ENCODE results near the gene SMIM9. TPM values are rescaled to one million over a fixed set of nuclear protein-coding genes. Genes with fewer than 3 reads are reported as not detected.

Gene SMIM9
- total RNA-seq, 2 experiments from 2014 or later, result not detected

DNA sequence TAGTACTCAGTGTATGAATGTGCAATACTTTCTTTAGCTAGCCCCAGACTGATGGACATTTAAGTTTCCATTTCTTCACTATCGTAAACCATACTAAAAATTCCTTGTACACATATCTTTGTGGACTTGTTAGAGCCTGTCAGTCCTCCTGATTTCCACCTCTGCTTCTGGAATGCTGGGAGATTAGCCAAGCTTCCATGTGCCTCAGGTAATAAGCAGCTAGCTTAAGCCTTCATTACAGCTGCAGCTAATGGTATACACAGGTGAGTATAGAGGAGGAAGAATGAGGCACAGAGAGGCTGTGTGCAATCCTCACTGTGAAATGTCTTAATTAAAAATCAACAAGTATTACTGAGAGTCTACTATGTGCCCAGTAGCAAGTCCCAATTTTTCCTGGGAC, 9.8 kb downstream of the SMIM9 start:
- no peaks in the 10 kb centered on the region for H3K9me3 ChIP-seq (ENCODE audit: control insufficient read depth in 1 of 2, insufficient read depth in 1 of 2, low read length in 2 of 2)
- no peaks in the 10 kb centered on the region for H3K27me3 Mint-ChIP-seq
- H3K9me3 Mint-ChIP-seq, result no peaks in the 10 kb centered on the region
- POLR2A ChIA-PET, result no interaction called here
- ATAC-seq (ENCODE audit: poor library complexity), result no peak
- H3K27ac ChIP-seq (ENCODE audit: low read depth in 1 of 2, low read length in 2 of 2), result no peak overlapping the region
- no peaks in the 10 kb centered on the region for H3K36me3 ChIP-seq (ENCODE audit: insufficient read depth, low read length)
- TF ChIP-seq, protein P1, sequence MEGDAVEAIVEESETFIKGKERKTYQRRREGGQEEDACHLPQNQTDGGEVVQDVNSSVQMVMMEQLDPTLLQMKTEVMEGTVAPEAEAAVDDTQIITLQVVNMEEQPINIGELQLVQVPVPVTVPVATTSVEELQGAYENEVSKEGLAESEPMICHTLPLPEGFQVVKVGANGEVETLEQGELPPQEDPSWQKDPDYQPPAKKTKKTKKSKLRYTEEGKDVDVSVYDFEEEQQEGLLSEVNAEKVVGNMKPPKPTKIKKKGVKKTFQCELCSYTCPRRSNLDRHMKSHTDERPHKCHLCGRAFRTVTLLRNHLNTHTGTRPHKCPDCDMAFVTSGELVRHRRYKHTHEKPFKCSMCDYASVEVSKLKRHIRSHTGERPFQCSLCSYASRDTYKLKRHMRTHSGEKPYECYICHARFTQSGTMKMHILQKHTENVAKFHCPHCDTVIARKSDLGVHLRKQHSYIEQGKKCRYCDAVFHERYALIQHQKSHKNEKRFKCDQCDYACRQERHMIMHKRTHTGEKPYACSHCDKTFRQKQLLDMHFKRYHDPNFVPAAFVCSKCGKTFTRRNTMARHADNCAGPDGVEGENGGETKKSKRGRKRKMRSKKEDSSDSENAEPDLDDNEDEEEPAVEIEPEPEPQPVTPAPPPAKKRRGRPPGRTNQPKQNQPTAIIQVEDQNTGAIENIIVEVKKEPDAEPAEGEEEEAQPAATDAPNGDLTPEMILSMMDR (IDR thresholded peaks at IDR 0.05), result no peak
- no peaks in the 10 kb centered on the region for H3K27me3 ChIP-seq (ENCODE audit: control insufficient read depth in 1 of 2, insufficient read depth in 2 of 2, low read length in 2 of 2)
- H3K4me1 Mint-ChIP-seq (ENCODE audit: low read depth), result no peaks in the 10 kb centered on the region
- no peak overlapping the region for H3K4me3 Mint-ChIP-seq
- no peak overlapping the region for H3K27ac Mint-ChIP-seq
- no peaks in the 10 kb centered on the region for H3K36me3 Mint-ChIP-seq (ENCODE audit: low read depth)
- CTCF ChIA-PET, result no interaction called here
- H3K4me3 ChIP-seq (ENCODE audit: low read length), result no peak overlapping the region
- H3K4me1 ChIP-seq (ENCODE audit: insufficient read depth, low read length), result peaks cover 9% of the 10 kb centered on the region
- intact Hi-C loops (cut with DNase I, micrococcal nuclease), result no loop called here
- no peak for DNase-seq

DNA sequence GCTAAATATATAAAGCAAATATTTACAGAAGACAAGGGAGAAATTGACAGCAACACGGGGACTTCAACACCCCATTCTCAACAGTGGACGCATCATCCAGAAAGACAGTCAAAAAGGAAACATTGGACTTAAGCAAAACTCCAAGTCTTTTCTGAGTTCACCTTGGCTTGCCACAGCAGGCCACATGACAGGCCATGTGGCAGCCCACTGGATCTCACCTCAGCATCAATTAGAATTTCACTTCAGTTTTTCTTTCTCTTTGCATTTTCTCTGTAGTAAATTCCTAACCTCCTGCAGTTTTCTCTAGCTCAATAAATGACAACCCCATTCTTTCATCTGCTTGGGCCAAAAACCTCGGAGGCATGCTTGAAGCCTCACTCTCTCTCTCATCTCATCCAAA, 12.4 kb downstream of the SMIM9 start:
- Mint-ChIP-seq H3K27ac (no peak overlapping the region), H3K36me3 (ENCODE audit: low read depth) (no peaks in the 10 kb centered on the region), H3K27me3 (no peaks in the 10 kb centered on the region), H3K4me3 (no peak overlapping the region), H3K4me1 (ENCODE audit: low read depth) (no peaks in the 10 kb centered on the region), H3K9me3 (no peaks in the 10 kb centered on the region)
- no peaks in the 10 kb centered on the region for H3K4me1 ChIP-seq (ENCODE audit: insufficient read depth, low read length)
- H3K27ac ChIP-seq (ENCODE audit: low read depth in 1 of 2, low read length in 2 of 2), result no peak overlapping the region
- CTCF ChIA-PET, result no interaction called here
- no peaks in the 10 kb centered on the region for H3K9me3 ChIP-seq (ENCODE audit: control insufficient read depth in 1 of 2, insufficient read depth in 1 of 2, low read length in 2 of 2)
- H3K27me3 ChIP-seq (ENCODE audit: control insufficient read depth in 1 of 2, insufficient read depth in 2 of 2, low read length in 2 of 2), result no peaks in the 10 kb centered on the region
- H3K4me3 ChIP-seq (ENCODE audit: low read length), result no peak overlapping the region
- TF ChIP-seq, protein P1 (IDR thresholded peaks at IDR 0.05), result no peak
- intact Hi-C loops (cut with DNase I, micrococcal nuclease), result no loop called here
- H3K36me3 ChIP-seq (ENCODE audit: insufficient read depth, low read length), result no peaks in the 10 kb centered on the region
- no peak for DNase-seq
- POLR2A ChIA-PET, result no interaction called here
- no peak for ATAC-seq (ENCODE audit: poor library complexity)

DNA sequence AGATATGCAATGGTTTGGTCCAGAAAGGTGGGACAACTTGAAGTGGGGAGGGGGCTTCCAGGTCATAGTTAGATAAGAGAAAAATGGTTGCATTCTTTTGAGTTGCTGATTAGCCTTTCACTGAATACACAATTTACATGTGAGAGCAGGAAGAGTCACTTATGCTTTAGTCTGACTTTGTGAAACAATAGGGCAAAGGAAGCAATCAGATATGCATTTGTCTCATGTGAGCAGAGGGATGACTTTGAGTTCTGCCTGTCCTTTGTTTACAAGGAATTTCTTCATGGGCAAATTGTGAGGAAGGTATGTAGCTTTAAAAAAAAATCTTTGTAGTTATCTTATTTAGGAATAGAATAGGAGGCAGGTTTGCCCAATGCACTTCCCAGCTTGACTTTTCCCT, 12.9 kb downstream of the SMIM9 start:
- Histone ChIP-seq H3K4me1 (ENCODE audit: insufficient read depth, low read length) (no peaks in the 10 kb centered on the region), H3K9me3 (ENCODE audit: control insufficient read depth in 1 of 2, insufficient read depth in 1 of 2, low read length in 2 of 2) (no peaks in the 10 kb centered on the region)
- no peak for ATAC-seq (ENCODE audit: poor library complexity)

More for the DNA sequence above, 12.9 kb downstream of the SMIM9 start:
- H3K9me3 Mint-ChIP-seq, result no peaks in the 10 kb centered on the region
- DNase-seq, result no peak
- no peaks in the 10 kb centered on the region for H3K27me3 ChIP-seq (ENCODE audit: control insufficient read depth in 1 of 2, insufficient read depth in 2 of 2, low read length in 2 of 2)
- ChIA-PET CTCF (no interaction called here), POLR2A (no interaction called here)
- no peak overlapping the region for H3K4me3 Mint-ChIP-seq
- H3K4me3 ChIP-seq (ENCODE audit: low read length), result no peak overlapping the region
- no peak overlapping the region for H3K27ac ChIP-seq (ENCODE audit: low read depth in 1 of 2, low read length in 2 of 2)
- no peaks in the 10 kb centered on the region for H3K27me3 Mint-ChIP-seq
- H3K27ac Mint-ChIP-seq, result no peak overlapping the region
- no peaks in the 10 kb centered on the region for H3K36me3 Mint-ChIP-seq (ENCODE audit: low read depth)
- no peaks in the 10 kb centered on the region for H3K36me3 ChIP-seq (ENCODE audit: insufficient read depth, low read length)
- no peaks in the 10 kb centered on the region for H3K4me1 Mint-ChIP-seq (ENCODE audit: low read depth)
- TF ChIP-seq, protein P1 (IDR thresholded peaks at IDR 0.05), result no peak
- intact Hi-C loops (cut with DNase I, micrococcal nuclease), result no loop called here
